ENCODE measurements around the gene IL1A.

IL1A gene

GRCh38 chr2:112740527-112740926 is 43.8 kb downstream of the IL1A start:
- no peaks in the 10 kb centered on the region for H3K27me3 ChIP-seq (ENCODE audit: insufficient read depth, low read length, poor library complexity)
- H3K9me3 ChIP-seq (ENCODE audit: insufficient read depth, low read length, severe bottlenecking), result no peaks in the 10 kb centered on the region
- H2AFZ ChIP-seq (ENCODE audit: low read depth, low read length), result no peak overlapping the region
- DNase-seq, result no peak
- no peak overlapping the region for H3K4me3 ChIP-seq (ENCODE audit: low read depth in 1 of 2, low read length in 2 of 2)
- TF ChIP-seq CTCF (IDR thresholded peaks at IDR 0.05; ENCODE audit: borderline replicate concordance, extremely low read depth, low read length, poor library complexity, severe bottlenecking) (no peak), EZH2 (IDR thresholded peaks at IDR 0.05; ENCODE audit: borderline replicate concordance, low read depth, low read length, severe bottlenecking) (no peak)
- H3K4me1 ChIP-seq (ENCODE audit: insufficient read depth, low read length), result no peaks in the 10 kb centered on the region
- ATAC-seq (ENCODE audit: insufficient read depth, low read depth), result no peak
- H3K79me2 ChIP-seq (ENCODE audit: insufficient read depth, low read length), result no peaks in the 10 kb centered on the region
- no peaks in the 10 kb centered on the region for H4K20me1 ChIP-seq (ENCODE audit: insufficient read depth, low read length)
- no peak overlapping the region for H3K4me2 ChIP-seq (ENCODE audit: insufficient read depth, low read length)
- H3K36me3 ChIP-seq (ENCODE audit: insufficient read depth, low read length), result peaks cover 83% of the 10 kb centered on the region
- no peak overlapping the region for H3K27ac ChIP-seq (ENCODE audit: low read length)
- no peak overlapping the region for H3K9ac ChIP-seq (ENCODE audit: low read depth, low read length)

- Histone ChIP-seq H2AFZ (ENCODE audit: low read depth, low read length) (no peak overlapping the region), H3K79me2 (ENCODE audit: insufficient read depth, low read length) (no peaks in the 10 kb centered on the region), H3K4me3 (ENCODE audit: low read depth in 1 of 2, low read length in 2 of 2) (no peak overlapping the region), H3K9ac (ENCODE audit: low read depth, low read length) (no peak overlapping the region), H3K27ac (ENCODE audit: low read length) (no peak overlapping the region), H3K4me2 (ENCODE audit: insufficient read depth, low read length) (no peak overlapping the region), H3K9me3 (ENCODE audit: insufficient read depth, low read length, severe bottlenecking) (no peaks in the 10 kb centered on the region), H3K4me1 (ENCODE audit: insufficient read depth, low read length) (no peaks in the 10 kb centered on the region), H3K27me3 (ENCODE audit: insufficient read depth, low read length, poor library complexity) (no peaks in the 10 kb centered on the region), H4K20me1 (ENCODE audit: insufficient read depth, low read length) (no peaks in the 10 kb centered on the region), H3K36me3 (ENCODE audit: insufficient read depth, low read length) (peaks cover 57% of the 10 kb centered on the region)
- DNase-seq (no peak), ATAC-seq (ENCODE audit: insufficient read depth, low read depth) (no peak)
- no peak for TF ChIP-seq CTCF (IDR thresholded peaks at IDR 0.05; ENCODE audit: borderline replicate concordance, extremely low read depth, low read length, poor library complexity, severe bottlenecking)
- TF ChIP-seq EZH2 (IDR thresholded peaks at IDR 0.05; ENCODE audit: borderline replicate concordance, low read depth, low read length, severe bottlenecking), result no peak
Observed at GRCh38 chr2:112737542-112738232, 46.6 kb downstream of the IL1A start.

GRCh38 chr2:112733871-112734270 is 50.4 kb downstream of the IL1A start:
- Histone ChIP-seq H3K9me3 (ENCODE audit: insufficient read depth, low read length, severe bottlenecking) (no peaks in the 10 kb centered on the region), H2AFZ (ENCODE audit: low read depth, low read length) (no peak overlapping the region), H3K9ac (ENCODE audit: low read depth, low read length) (no peak overlapping the region), H3K79me2 (ENCODE audit: insufficient read depth, low read length) (no peaks in the 10 kb centered on the region), H4K20me1 (ENCODE audit: insufficient read depth, low read length) (no peaks in the 10 kb centered on the region), H3K36me3 (ENCODE audit: insufficient read depth, low read length) (peaks cover 20% of the 10 kb centered on the region), H3K27me3 (ENCODE audit: insufficient read depth, low read length, poor library complexity) (no peaks in the 10 kb centered on the region), H3K4me3 (ENCODE audit: low read depth in 1 of 2, low read length in 2 of 2) (no peak overlapping the region), H3K4me1 (ENCODE audit: insufficient read depth, low read length) (no peaks in the 10 kb centered on the region), H3K27ac (ENCODE audit: low read length) (no peak overlapping the region), H3K4me2 (ENCODE audit: insufficient read depth, low read length) (no peak overlapping the region)
- DNase-seq (no peak), ATAC-seq (ENCODE audit: insufficient read depth, low read depth) (no peak)
- no peak for TF ChIP-seq CTCF (IDR thresholded peaks at IDR 0.05; ENCODE audit: borderline replicate concordance, extremely low read depth, low read length, poor library complexity, severe bottlenecking)
- TF ChIP-seq EZH2 (IDR thresholded peaks at IDR 0.05; ENCODE audit: borderline replicate concordance, low read depth, low read length, severe bottlenecking), result no peak

All from DND-41 (cell line).